K562 (cell line): ENCODE measurements around the gene CDH7. TPM values are rescaled to one million over a fixed set of nuclear protein-coding genes. Genes with fewer than 3 reads are reported as not detected.

ENCODE experiments used
- ATAC-seq: fragments of 200-7000 bp; cut with Tn5 transposase; 3 replicates; pipeline ENCODE4 v1.9.1; 2020; ENCODE audit warnings: moderate library complexity
- BruUV-seq: library from RNA; stranded (reverse); fragments of 400-500 nt; replicated peaks from 2 replicates; lab custom pipeline; 2021; lab: Mats Ljungman, UMichigan
- CTCF ChIA-PET: fragments of 300-600 bp; formaldehyde crosslinking; extraction: SDS; loops from one replicate; lab custom pipeline; 2021; ENCODE audit warnings: low intra/inter-chr PET ratio; lab: Yijun Ruan, JAX
- POLR2A ChIA-PET: fragments of 300-600, 350-650 bp; sonication (Branson Sonifier 250); formaldehyde crosslinking; extraction: SDS; loops from one replicate; lab custom pipeline; 2021; ENCODE audit warnings: antibody characterized with exemption, inconsistent platforms; lab: Yijun Ruan, JAX
- DNase-seq, 4 experiments: peaks; one replicate each; pipeline versions ENCODE4 v3.0.0 to v3.0.0-alpha.2; 2011 to 2018; ENCODE audit warnings: low spot score in 3 of 4, mixed read lengths in 3 of 4; ENCODE audit errors: extremely low read depth in 1 of 4
- FAIRE-seq: peaks from 2 replicates; lab custom pipeline; 2011; peaks lifted over from hg19 to GRCh38; lab: Jason Lieb, UNC
- H2AFZ ChIP-seq: 2 replicates; pipeline ENCODE4 v1.6.0; 2011; ENCODE audit warnings: low read depth, low read length, control low read depth, inconsistent platforms
- H3K27ac ChIP-seq: fragments of 200-600 bp; 3 replicates; pipeline ENCODE4 v1.8.0; 2011; ENCODE audit warnings: low read depth, mild to moderate bottlenecking, control low read depth, inconsistent platforms, low read length, moderate library complexity, mixed read lengths; ENCODE audit errors: extremely low read depth
- H3K27me3 ChIP-seq, 2 experiments: fragments of 300-600 bp in 1 of 2; 2 replicates in 1 of 2; 3 replicates in 1 of 2; pipeline versions ENCODE4 v1.6.0 to v1.8.0; 2011; ENCODE audit warnings: inconsistent platforms in 2 of 2, low read length in 2 of 2, mild to moderate bottlenecking in 1 of 2, mixed read lengths in 1 of 2, moderate library complexity in 1 of 2; ENCODE audit not compliant: control insufficient read depth in 2 of 2, insufficient read depth in 2 of 2
- H3K36me3 ChIP-seq: fragments of 300-600 bp; 3 replicates; pipeline ENCODE4 v1.8.0; 2011; ENCODE audit warnings: mild to moderate bottlenecking, low read length, inconsistent platforms; ENCODE audit not compliant: control insufficient read depth, insufficient read depth
- H3K4me1 ChIP-seq, 2 experiments: fragments of 200-600 bp in 1 of 2; replicated peaks in 1 of 2; 2 replicates in 1 of 2; 3 replicates in 1 of 2; pipeline versions ENCODE4 v1.5.1 to v1.8.0; 2011; ENCODE audit warnings: inconsistent platforms in 2 of 2, low read length in 2 of 2, mild to moderate bottlenecking in 1 of 2, mixed read lengths in 1 of 2, moderate library complexity in 1 of 2; ENCODE audit not compliant: control insufficient read depth in 2 of 2, insufficient read depth in 2 of 2
- H3K4me2 ChIP-seq: 2 replicates; pipeline ENCODE4 v1.6.1; 2011; ENCODE audit warnings: low read length, control low read depth, inconsistent platforms, mixed read lengths; ENCODE audit not compliant: insufficient read depth
- H3K4me3 ChIP-seq: fragments of 200-600 bp; sonication (generic), shearing (Covaris generic); 2 replicates; pipeline ENCODE4 v1.5.1; 2016; ENCODE audit warnings: control low read depth, inconsistent platforms
- H3K79me2 ChIP-seq: fragments of 200-600 bp; 3 replicates; pipeline ENCODE4 v1.8.0; 2011; ENCODE audit warnings: low read length, inconsistent platforms; ENCODE audit not compliant: control insufficient read depth, insufficient read depth
- H3K9ac ChIP-seq, 2 experiments: 2 replicates each; pipeline versions ENCODE4 v1.6.0 to v1.6.1; 2011; ENCODE audit warnings: low read depth in 2 of 2, low read length in 2 of 2, control low read depth in 1 of 2, inconsistent platforms in 1 of 2, mild to moderate bottlenecking in 1 of 2, mixed read lengths in 1 of 2; ENCODE audit not compliant: insufficient read depth in 1 of 2
- H3K9me1 ChIP-seq: one replicate; pipeline ENCODE4 v1.6.0; 2011; ENCODE audit warnings: inconsistent platforms, mild to moderate bottlenecking, low read length, moderate library complexity; ENCODE audit not compliant: control insufficient read depth, insufficient read depth
- H3K9me3 ChIP-seq: replicated peaks from 2 replicates; pipeline ENCODE4 v1.5.1; 2011; ENCODE audit warnings: low read depth, low read length, inconsistent platforms; ENCODE audit not compliant: control insufficient read depth, insufficient read depth
- H4K20me1 ChIP-seq: replicated peaks from 2 replicates; pipeline ENCODE4 v1.6.1; 2011; ENCODE audit warnings: low read length, inconsistent platforms, mixed read lengths; ENCODE audit not compliant: control insufficient read depth, insufficient read depth
- C11orf30 ChIP-seq: fragments of 450-650 bp; IDR thresholded peaks from 2 replicates; pipeline ENCODE4 v1.6.1; 2016; ENCODE audit warnings: low read depth, mild to moderate bottlenecking
- IRF9 ChIP-seq: fragments of 450-650 bp; IDR thresholded peaks from 2 replicates; pipeline ENCODE4 v1.6.1; 2016; ENCODE audit warnings: missing biosample characterization, missing genetic modification characterization
- MCM3 ChIP-seq: fragments of 450-650 bp; IDR thresholded peaks from 2 replicates; pipeline ENCODE4 v1.6.1; 2016
- RAD21 ChIP-seq, 2 experiments: fragments of 250-450 bp in 1 of 2; fragments of 450-650 bp in 1 of 2; sonication (Bioruptor Pico) in 1 of 2; formaldehyde crosslinking in 1 of 2; IDR thresholded peaks in 1 of 2; conservative IDR thresholded peaks in 1 of 2; 2 replicates each; pipeline versions ENCODE4 v1.4.0 to v1.8.0; 2020 to 2022; ENCODE audit warnings: mild to moderate bottlenecking in 2 of 2, moderate library complexity in 1 of 2
- U2AF2 ChIP-seq: fragments of 200-400 bp; formaldehyde crosslinking; optimal IDR thresholded peaks from 2 replicates; pipeline ENCODE3; 2017; ENCODE audit warnings: low read depth, mild to moderate bottlenecking, low read length
- ZNF644 ChIP-seq: fragments of 200-800 bp; sonication (Bioruptor generic); IDR thresholded peaks from 2 replicates; pipeline ENCODE4 v1.6.1; 2016; ENCODE audit warnings: low read depth, missing genetic modification characterization, missing compliant biosample characterization
- WGBS: fragments of 100-300 bp; shearing (Covaris generic); methylation state at CpG from one replicate; pipeline ENCODE4 v1.1.6; 2016; ENCODE audit warnings: low coverage, mixed read lengths; ENCODE audit not compliant: insufficient coverage; ENCODE audit errors: missing lambda C conversion rate; 5-methylcytosine and 5-hydroxymethylcytosine counted together
- in situ Hi-C: fragments of 300-500 bp; cut with MboI; formaldehyde crosslinking; loops from 4 replicates; pipeline ENCODE4 v1.15.0; 2018; ENCODE audit warnings: inconsistent platforms, mixed read lengths
- intact Hi-C: fragments of 100-400 bp; cut with micrococcal nuclease; formaldehyde crosslinking; loops from 2 replicates; pipeline ENCODE4 v1.14.2; 2022
- polyA plus RNA-seq, 8 experiments: library from polyadenylated mRNA; depleted of rRNA in 4 of 8; stranded (reverse) in 5 of 8; unstranded in 3 of 8; fragments of >200 nt; fragmentation: Nextera tagmentation in 2 of 8; fragmentation: Illumina TruSeq in 1 of 8; extraction: Ambion mirVana in 2 of 8; extraction: Trizol in 1 of 8; gene quantifications; 2 replicates each; pipeline versions ENCODE4 v1.2.1 to v1.2.3, GENCODE V29; 2011 to 2014; ENCODE audit warnings: inconsistent platforms in 1 of 8, missing spikeins in 1 of 8
- total RNA-seq, 7 experiments: library from RNA; depleted of rRNA in 6 of 7; stranded (reverse); fragments of >200 nt in 6 of 7; fragmentation: Illumina TruSeq in 2 of 7; extraction: Trizol in 2 of 7; gene quantifications; 2 replicates each; pipeline versions ENCODE4 v1.2.1 to v1.2.3, GENCODE V29; 2011 to 2021; ENCODE audit warnings: low replicate concordance in 1 of 7
- TF ChIP-seq, protein P1 (sequence below): sonication (generic); formaldehyde crosslinking; IDR thresholded peaks from 2 replicates; pipeline ENCODE4 v1.9.0; 2022; ENCODE audit warnings: mild to moderate bottlenecking, missing genetic modification reagents

Gene CDH7
- total and polyA plus RNA-seq, 9 of the 15 experiments (the other 6 are each of a cell fraction or from before 2014, with no cell fraction given), result 0.01 to 0.07 (median 0.05) TPM; not detected in 6

DNA sequence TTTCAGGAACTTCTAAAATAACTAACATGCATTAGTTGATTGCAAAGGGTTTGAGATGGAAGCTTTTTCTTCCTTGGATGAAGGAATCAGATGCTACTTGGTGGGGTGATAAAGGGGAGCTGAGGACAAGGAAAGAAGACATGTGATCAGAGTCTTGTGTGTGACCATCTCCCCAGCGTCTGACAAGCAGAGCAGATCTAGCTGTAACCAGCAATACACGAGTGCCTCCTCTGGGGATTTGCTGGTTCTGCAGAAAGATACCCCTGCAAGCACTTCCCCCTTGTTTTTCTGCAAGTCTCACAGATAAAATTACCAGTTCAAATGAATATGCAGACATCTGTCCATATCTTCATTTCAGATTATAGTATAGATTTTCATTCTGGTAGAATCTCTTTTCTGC, 2.7 kb downstream of the CDH7 start:
- H3K79me2 ChIP-seq, result no peaks in the 10 kb centered on the region
- no peaks in the 10 kb centered on the region for H3K27me3 ChIP-seq
- no peak overlapping the region for H3K4me2 ChIP-seq
- DNase-seq, result peak in 2 of 4 experiments; percentile 1 to 5
- POLR2A ChIA-PET, result no interaction called here
- H3K9me3 ChIP-seq, result no peaks in the 10 kb centered on the region
- H3K4me3 ChIP-seq, result no peak overlapping the region
- H2AFZ ChIP-seq, result no peak overlapping the region
- H3K4me1 ChIP-seq, result no peaks in the 10 kb centered on the region
- intact Hi-C loops (no loop called here), in situ Hi-C loops (no loop called here)
- no peaks in the 10 kb centered on the region for H3K9me1 ChIP-seq
- BruUV-seq, result no TSS peak
- CTCF ChIA-PET, result no interaction called here
- WGBS, result 0% methylated on average over 2 of the region's 2 CpGs
- TF ChIP-seq, protein P1, sequence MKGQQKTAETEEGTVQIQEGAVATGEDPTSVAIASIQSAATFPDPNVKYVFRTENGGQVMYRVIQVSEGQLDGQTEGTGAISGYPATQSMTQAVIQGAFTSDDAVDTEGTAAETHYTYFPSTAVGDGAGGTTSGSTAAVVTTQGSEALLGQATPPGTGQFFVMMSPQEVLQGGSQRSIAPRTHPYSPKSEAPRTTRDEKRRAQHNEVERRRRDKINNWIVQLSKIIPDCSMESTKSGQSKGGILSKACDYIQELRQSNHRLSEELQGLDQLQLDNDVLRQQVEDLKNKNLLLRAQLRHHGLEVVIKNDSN, result no peak
- peak; percentile 23 to 41 for TF ChIP-seq RAD21 (CRISPR knock-in tag; conservative IDR thresholded peaks at IDR 0.05 in 1 of 2, IDR thresholded peaks at IDR 0.05 in 1 of 2)
- H3K9ac ChIP-seq, result no peak overlapping the region
- no peak for ATAC-seq
- no peak for FAIRE-seq
- H3K36me3 ChIP-seq, result no peaks in the 10 kb centered on the region
- no peak overlapping the region for H3K27ac ChIP-seq
- H4K20me1 ChIP-seq, result no peaks in the 10 kb centered on the region

- ChIA-PET CTCF (no interaction called here), POLR2A (no interaction called here)
- intact Hi-C loops (no loop called here), in situ Hi-C loops (no loop called here)
- H4K20me1 ChIP-seq, result no peaks in the 10 kb centered on the region
- 0% methylated on average over 3 of the region's 3 CpGs for WGBS
- H3K9me3 ChIP-seq, result no peaks in the 10 kb centered on the region
- H3K36me3 ChIP-seq, result no peaks in the 10 kb centered on the region
- no peak overlapping the region for H3K27ac ChIP-seq
- H3K4me2 ChIP-seq, result no peak overlapping the region
- no peaks in the 10 kb centered on the region for H3K79me2 ChIP-seq
- no TSS peak for BruUV-seq
- H2AFZ ChIP-seq, result no peak overlapping the region
- no peaks in the 10 kb centered on the region for H3K27me3 ChIP-seq
- TF ChIP-seq MCM3 (no peak), U2AF2 (no peak), C11orf30 (no peak), ZNF644 (tag) (no peak), IRF9 (tag) (no peak)
- H3K4me3 ChIP-seq, result no peak overlapping the region
- no peak overlapping the region for H3K9ac ChIP-seq
- no peaks in the 10 kb centered on the region for H3K9me1 ChIP-seq
- ATAC-seq (no peak), FAIRE-seq (no peak), DNase-seq (no peak)
- no peaks in the 10 kb centered on the region for H3K4me1 ChIP-seq
These were observed 3.3 kb downstream of the CDH7 start for GRCh38 chr18:65754121-65754520.
